CD4-positive, alpha-beta T cell treated with Interleukin-6 at 100 ng/mL for 8 hours (primary cell): ENCODE data around the gene ZNF302.
A peak's percentile ranks its signal among the peaks of the same experiment; 100 is the strongest.
"Not testable (repeated sequence)": the region's sequence is repeated elsewhere in the genome, so short reads cannot be mapped to it uniquely, and the experiment has no call there.

ENCODE experiments used
- DNase-seq: peaks from one replicate; pipeline ENCODE4 v3.0.0-alpha.2; 2020; ENCODE audit warnings: mixed read lengths, low spot score

Gene ZNF302

GRCh38 chr19:34677386-34678084, at the start of gene ZNF302:
Gene ZNF302 (plus strand): TSS chr19:34677678. CDS start chr19:34678805, 1,127 bp downstream.
- peak; percentile 93 for DNase-seq

GRCh38 chr19:34633802-34634201, 43.7 kb upstream of the ZNF302 start:
- DNase-seq: no peak

GRCh38 chr19:34639491-34640085, 37.9 kb upstream of the ZNF302 start:
- peak; percentile 64 for DNase-seq

GRCh38 chr19:34642241-34642640, 35.2 kb upstream of the ZNF302 start:
- DNase-seq: no peak

DNA sequence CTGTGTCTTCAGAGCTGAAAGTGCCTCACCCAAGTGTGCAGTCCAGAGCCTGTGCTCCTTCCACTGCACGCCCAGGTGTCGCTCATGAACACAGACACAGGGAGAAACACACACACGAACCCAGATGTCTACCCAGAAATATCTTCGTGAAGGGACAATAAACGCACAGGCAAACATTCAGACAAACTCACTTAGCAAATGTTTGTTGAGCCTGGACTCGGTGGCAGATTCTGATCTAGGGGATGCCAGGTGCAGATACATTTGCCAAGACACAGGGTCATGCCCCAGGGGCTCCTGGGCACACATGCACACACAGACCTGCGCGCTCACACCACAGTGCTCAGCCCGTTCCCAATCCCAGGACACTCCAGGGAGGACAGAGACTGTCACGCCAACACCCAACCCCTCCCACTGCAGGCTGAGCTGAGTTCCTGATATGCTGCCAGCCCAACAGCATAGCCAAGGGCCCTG, 32.5 kb upstream of the ZNF302 start:
- DNase-seq: no peak

DNA sequence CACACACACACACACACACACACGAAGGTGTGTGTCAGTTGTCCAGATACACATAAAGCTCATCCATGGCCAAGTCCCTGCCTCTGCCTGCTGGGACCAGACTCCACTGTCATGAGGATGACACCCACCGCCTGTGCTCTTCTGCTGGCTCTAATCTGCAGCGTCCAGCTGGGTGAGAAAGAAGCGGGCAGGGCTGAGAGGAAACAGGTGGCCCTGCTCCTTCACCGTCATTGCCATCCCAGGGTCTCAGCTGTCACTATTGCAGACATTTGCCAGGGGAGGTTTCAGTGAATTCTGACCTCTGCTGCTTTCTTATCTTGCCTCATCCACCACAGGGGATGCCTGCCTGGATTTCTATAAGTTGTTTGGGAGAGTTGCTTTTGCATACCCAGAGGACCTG, 31.9 kb upstream of the ZNF302 start:
- no peak for DNase-seq

- DNase-seq: no peak
Measured at GRCh38 chr19:34649886-34650543, 27.5 kb upstream of the ZNF302 start.

DNA sequence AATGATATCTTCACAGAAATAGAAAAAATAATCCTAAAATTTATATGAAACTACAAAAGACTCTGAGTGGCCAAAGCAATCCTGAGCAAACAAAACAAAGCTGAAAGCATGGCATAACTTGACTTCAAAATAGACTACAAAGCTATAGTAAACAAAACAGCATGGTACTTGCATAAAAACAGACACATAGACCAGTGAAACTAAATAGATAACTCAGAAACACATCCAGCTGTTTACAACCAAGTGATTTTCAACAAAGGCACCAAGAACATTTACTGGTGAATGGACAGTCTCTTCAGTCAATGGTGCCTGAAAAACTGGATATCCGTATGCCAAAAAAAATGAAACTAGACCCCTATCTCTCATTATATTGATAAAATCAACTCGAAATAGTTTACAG, 25.7 kb upstream of the ZNF302 start:
- DNase-seq: no peak

DNA sequence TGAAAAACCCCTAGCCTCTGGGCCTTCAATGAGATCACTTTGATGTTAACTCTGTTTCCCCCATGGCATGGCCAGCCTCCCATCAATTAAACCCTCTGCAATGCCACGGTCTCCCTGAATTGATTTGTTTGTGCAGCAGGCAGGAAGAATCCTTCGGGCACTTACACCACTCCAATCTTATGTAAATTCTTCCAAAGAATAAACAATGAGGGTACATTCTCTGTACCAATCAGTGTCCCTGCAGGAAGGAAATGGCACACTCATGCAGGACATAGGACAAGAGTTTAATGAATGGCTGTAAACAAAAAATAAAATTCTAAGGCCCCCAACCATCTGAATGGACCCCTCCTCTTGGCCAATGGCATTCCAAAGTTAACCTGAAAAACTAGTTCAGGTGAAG, 22.7 kb upstream of the ZNF302 start:
- no peak for DNase-seq

- no peak for DNase-seq
Measured at GRCh38 chr19:34655651-34656050, 21.8 kb upstream of the ZNF302 start.

GRCh38 chr19:34661357-34661756, 16.1 kb upstream of the ZNF302 start:
- no peak for DNase-seq

- peak; percentile 54 for DNase-seq
Measured at GRCh38 chr19:34662919-34663318, 14.6 kb upstream of the ZNF302 start.

DNA sequence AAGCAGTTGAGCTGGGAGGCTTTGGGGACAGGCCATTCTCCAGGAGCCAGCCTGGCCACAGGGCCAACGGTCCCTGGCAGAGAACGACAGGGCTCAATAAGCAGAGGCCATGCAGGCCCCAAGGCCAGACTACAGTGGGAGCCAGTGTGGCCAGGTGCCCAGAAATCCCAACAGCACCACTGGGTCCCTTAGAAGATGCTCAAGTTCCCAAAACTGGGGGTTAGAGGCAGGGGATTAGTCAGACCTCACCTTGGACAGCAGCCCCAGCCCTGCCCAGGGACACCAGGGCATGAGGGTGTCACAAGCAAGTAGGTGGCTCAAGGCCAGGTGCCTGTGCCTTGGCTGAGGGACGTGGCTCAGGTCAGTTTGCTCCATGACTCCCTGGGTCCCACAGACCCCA, 13.3 kb upstream of the ZNF302 start:
- no peak for DNase-seq

DNA sequence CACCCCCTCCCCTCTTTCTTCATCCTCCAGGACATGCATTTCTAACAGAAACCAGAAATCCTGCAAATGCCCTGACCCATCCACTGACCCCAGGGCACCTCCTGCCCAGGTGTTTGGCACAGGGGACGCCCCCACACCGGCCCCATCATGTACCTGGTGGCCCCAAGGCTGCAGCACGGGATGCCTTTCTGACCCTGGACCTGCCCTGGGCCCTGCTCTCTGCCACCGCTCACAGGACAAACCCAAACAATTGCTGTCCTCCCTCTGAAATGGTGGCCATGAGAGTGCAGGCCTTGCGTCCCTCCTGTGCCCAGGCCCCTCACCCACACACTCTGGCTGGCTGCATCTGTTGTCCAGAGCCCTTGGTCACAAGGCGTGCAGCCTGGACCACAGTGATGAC, 12.6 kb upstream of the ZNF302 start:
- no peak for DNase-seq

GRCh38 chr19:34665275-34665674, 12.2 kb upstream of the ZNF302 start:
- not testable (repeated sequence) for DNase-seq

DNA sequence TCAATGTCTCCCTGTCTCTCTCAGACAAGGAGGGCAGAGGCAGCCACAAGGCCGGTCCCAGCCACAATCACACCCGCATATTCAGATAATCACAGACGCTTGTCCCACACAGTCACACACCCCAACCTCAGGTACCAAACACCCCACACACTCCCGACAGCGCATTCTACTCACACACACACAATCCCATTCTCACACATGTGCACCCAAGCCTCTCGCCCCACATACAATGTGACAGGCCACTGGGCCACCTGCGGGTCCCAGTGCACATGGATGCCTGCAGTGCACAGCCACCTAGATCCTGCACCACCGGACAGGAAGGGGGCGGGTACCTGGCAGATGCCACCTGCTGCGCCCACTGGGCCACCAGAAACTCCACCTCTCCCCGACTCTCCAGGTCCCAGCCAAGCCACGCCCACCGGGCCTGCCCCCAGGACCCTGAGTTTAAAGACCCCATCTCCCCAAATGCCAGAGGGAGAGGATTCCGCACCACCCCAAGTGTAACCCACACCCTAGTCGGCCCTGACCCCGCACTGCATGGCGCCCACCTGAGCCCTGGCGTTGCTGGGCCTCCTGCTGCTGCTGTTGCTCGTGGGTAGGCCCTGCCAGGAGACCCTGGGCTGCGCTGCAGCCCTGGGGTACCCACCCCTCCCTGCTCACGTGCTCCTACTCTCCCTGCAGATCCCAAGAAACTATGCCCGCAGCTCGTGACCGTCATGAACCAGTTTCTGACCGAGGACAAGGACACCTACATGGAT, 11.1 kb upstream of the ZNF302 start:
- no peak for DNase-seq

DNA sequence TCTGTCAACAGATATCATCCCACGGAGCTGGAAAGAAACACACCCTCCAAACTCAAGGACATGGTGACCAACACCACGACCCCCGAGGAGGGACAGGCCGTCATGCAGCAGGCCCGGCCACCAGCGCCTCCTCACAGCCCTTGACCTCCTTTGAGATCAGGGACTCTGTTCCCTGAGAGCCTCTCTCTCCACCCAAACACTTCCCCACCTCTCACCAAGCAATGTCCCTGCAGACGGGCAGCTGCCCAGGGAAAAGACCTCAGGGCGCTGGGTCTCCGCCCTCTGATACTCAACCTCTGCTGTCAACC, 10.6 kb upstream of the ZNF302 start:
- DNase-seq: no peak

DNA sequence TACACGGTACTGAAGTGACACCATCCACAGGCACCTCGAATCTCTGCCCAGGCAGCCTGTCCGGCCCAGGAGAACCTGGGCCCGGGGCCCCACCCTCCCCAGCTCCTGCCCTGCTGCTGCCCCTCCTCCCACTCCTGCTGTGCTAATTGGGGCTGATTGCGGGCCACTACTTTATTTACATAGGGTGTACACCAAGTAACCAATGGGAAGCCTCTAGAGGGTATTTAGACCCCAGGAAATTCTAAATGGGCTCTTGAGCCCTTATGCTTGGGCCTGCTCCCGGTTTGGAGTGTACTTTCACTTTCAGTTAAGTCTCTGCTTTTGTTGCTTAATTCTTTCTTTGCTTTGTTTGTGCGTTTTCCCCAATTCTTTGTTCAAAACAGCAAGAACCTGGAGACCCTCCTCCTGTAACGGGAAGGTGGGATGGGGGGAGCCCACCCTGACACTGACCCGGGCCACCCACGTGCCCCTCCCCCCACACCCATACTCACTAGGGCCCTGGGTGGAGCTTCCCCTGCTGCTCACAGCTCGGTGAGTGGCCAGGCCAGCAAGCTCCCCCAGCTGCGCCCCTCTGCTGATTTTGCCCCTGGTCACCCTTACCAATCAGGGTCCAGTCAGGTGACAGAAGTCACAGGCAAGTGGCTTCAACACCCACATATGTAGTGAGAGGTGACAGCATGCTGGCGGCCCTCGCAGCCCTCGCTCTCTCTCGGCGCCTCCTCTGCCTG, 10.0 kb upstream of the ZNF302 start:
- no peak for DNase-seq

- DNase-seq: not testable (repeated sequence)
Measured at GRCh38 chr19:34668077-34668689, 9.3 kb upstream of the ZNF302 start.

- not testable (repeated sequence) for DNase-seq
Measured at GRCh38 chr19:34668690-34669089, 8.8 kb upstream of the ZNF302 start.

DNA sequence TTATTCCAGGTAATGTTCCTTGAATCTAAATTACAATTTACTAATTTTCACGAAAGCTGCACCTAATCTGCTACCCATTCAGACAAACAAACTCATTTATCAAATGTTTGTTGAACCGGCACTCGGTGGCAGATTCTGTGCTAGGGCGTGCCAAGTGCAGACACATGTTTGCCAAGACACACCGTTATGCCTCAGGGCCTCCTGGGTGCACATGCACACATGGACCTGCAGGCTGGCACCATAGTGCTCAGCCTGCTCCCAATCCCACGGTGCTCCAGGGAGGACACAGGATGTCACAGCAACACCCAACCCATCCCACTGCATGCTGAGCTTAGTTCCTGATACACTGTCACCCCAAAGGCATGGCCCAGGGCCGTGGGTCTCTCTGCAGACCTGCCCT, 8.2 kb upstream of the ZNF302 start:
- no peak for DNase-seq

DNA sequence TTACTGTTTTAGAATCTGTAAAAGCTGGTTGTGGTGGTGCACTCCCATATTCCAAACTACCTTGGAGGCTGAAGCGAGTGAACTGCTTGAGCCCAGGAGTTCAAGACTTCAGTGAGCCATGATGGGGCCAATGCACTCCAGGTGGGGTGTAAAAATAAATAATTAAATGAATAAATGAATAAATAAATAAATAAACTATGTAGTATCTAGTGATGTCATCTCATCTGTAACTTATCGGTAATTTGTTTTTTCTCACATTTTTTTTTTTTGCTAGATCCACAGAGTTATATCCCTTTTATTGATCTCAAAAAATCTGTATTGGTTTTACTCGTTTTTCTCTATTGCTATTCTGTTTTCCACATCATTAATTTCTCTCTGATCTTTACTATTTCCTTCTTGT, 5.5 kb upstream of the ZNF302 start:
- no peak for DNase-seq
